Measurements from ENCODE around the gene SDR42E1. TPM values are rescaled to one million over a fixed set of nuclear protein-coding genes. Genes with fewer than 3 reads are reported as not detected.

The SDR42E1 gene
- total RNA-seq, 1 donor from 2014 or later, result 0.37 TPM

DNA sequence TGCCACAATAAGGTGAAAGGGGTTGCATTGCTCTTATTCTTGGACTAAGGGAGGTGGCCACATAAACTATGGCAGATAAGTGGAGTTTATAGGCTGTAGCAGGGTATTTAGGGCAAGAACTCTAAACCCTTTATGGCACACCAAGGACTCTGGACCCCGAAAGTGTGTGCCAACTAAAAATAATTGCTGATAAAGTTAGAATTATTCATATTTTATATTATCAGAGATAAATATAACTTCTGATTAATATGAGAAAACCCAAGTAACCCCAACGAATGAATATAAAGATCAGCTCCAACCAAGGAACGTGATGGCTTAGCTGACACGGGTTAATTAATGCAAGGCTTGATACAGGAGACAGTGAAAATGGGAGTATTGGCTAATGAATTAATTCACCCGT is 8.8 kb upstream of the SDR42E1 start:
- peaks cover 17% of the 10 kb centered on the region for H3K9me3 Mint-ChIP-seq
- Histone ChIP-seq H3K79me2 (ENCODE audit: low read depth) (no peaks in the 10 kb centered on the region), H3K27me3 (no peaks in the 10 kb centered on the region), H4K20me1 (ENCODE audit: low read depth) (no peaks in the 10 kb centered on the region), H3K9ac (no peak overlapping the region), H3F3A (ENCODE audit: low read depth) (no peaks in the 10 kb centered on the region), H3K27ac (no peak overlapping the region), H3K4me1 (no peaks in the 10 kb centered on the region), H3K4me2 (no peak overlapping the region), H3K4me3 (no peak overlapping the region), H3K36me3 (no peaks in the 10 kb centered on the region), H2AFZ (replicated peaks) (no peak overlapping the region), H3K9me3 (ENCODE audit: low read depth) (no peaks in the 10 kb centered on the region)
- H3K27ac Mint-ChIP-seq, result no peak overlapping the region
- peaks cover 2% of the 10 kb centered on the region for H3K27me3 Mint-ChIP-seq (ENCODE audit: insufficient read depth, low read depth)
- H3K4me1 Mint-ChIP-seq, result no peaks in the 10 kb centered on the region
- no peak for DNase-seq (ENCODE audit: low spot score)
- no peak for TF ChIP-seq EZH2phosphoT487 (IDR thresholded peaks at IDR 0.05)
- TF ChIP-seq, protein P1, sequence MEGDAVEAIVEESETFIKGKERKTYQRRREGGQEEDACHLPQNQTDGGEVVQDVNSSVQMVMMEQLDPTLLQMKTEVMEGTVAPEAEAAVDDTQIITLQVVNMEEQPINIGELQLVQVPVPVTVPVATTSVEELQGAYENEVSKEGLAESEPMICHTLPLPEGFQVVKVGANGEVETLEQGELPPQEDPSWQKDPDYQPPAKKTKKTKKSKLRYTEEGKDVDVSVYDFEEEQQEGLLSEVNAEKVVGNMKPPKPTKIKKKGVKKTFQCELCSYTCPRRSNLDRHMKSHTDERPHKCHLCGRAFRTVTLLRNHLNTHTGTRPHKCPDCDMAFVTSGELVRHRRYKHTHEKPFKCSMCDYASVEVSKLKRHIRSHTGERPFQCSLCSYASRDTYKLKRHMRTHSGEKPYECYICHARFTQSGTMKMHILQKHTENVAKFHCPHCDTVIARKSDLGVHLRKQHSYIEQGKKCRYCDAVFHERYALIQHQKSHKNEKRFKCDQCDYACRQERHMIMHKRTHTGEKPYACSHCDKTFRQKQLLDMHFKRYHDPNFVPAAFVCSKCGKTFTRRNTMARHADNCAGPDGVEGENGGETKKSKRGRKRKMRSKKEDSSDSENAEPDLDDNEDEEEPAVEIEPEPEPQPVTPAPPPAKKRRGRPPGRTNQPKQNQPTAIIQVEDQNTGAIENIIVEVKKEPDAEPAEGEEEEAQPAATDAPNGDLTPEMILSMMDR (IDR thresholded peaks at IDR 0.05), result no peak
- H3K36me3 Mint-ChIP-seq, result no peaks in the 10 kb centered on the region
- H3K4me3 Mint-ChIP-seq, result no peak overlapping the region

DNA sequence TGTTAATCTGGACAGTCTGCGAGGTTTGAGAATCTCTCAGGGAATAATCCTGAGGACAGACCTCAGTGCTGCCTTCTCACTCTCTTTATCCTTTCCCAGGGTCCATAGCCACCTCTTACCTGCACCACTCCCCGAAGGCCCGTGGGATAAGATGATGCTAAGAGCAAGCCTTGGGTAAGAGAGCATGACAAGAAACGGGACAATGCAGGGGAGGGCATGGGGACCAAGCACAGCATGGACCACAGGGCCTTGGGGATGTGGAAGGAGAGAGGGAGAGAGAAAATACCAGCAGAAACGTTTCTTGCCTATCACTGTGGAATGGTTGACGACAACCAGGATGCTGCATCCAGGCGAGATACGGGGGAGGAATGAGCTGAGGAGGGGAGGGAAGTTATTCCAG is 8.3 kb upstream of the SDR42E1 start:
- H3K79me2 ChIP-seq (ENCODE audit: low read depth), result no peaks in the 10 kb centered on the region
- H3K4me3 ChIP-seq, result no peak overlapping the region
- no peaks in the 10 kb centered on the region for H3K36me3 ChIP-seq
- H3K36me3 Mint-ChIP-seq, result no peaks in the 10 kb centered on the region
- peaks cover 2% of the 10 kb centered on the region for H3K27me3 Mint-ChIP-seq (ENCODE audit: insufficient read depth, low read depth)
- no peak overlapping the region for H3K4me2 ChIP-seq
- peaks cover 19% of the 10 kb centered on the region for H3K9me3 Mint-ChIP-seq
- no peak overlapping the region for H2AFZ ChIP-seq (replicated peaks)
- H4K20me1 ChIP-seq (ENCODE audit: low read depth), result no peaks in the 10 kb centered on the region
- H3K4me1 Mint-ChIP-seq, result no peaks in the 10 kb centered on the region
- no peaks in the 10 kb centered on the region for H3F3A ChIP-seq (ENCODE audit: low read depth)
- no peak overlapping the region for H3K4me3 Mint-ChIP-seq
- H3K27ac Mint-ChIP-seq, result no peak overlapping the region
- no peaks in the 10 kb centered on the region for H3K27me3 ChIP-seq
- H3K9me3 ChIP-seq (ENCODE audit: low read depth), result no peaks in the 10 kb centered on the region
- H3K27ac ChIP-seq, result no peak overlapping the region
- DNase-seq (ENCODE audit: low spot score), result no peak
- no peaks in the 10 kb centered on the region for H3K4me1 ChIP-seq
- TF ChIP-seq, protein P1 (IDR thresholded peaks at IDR 0.05), result no peak
- no peak for TF ChIP-seq EZH2phosphoT487 (IDR thresholded peaks at IDR 0.05)
- no peak for TF ChIP-seq EZH2 (IDR thresholded peaks at IDR 0.05)
- no peak overlapping the region for H3K9ac ChIP-seq

DNA sequence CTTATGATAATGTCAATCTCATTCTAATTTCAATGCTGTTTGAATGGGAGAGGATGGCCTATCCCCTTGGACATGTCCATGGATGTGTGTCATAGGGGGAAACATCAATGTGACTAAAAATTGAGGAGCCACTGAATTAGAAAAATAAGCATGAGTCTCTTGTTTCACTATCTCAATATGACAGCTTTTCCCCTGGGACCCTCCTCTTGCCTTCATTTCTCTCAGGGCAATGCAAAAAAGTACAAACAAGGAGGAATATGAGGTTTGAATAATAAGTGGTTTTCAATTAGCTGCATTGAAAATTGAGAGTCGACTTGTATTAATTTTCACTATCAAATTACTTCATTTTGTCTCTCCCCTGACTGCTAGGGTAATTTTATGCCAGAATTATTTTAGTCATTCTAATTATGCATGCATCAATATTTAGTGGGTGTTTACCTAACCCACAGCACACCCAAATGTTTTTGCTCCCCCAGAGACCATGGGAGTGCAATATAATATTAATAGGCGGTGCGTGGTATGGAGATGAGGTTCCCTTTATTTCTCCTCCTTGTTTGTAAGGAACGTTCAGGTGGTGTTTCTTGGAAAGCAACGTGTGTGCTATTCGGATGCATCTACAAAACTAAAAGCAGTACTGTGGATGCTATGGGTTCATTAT is 6.8 kb upstream of the SDR42E1 start:
- Histone ChIP-seq H3K27ac (no peak overlapping the region), H3K4me2 (no peak overlapping the region), H3K27me3 (no peaks in the 10 kb centered on the region), H3K9ac (no peak overlapping the region), H3K79me2 (ENCODE audit: low read depth) (no peaks in the 10 kb centered on the region), H2AFZ (replicated peaks) (no peak overlapping the region), H4K20me1 (ENCODE audit: low read depth) (no peaks in the 10 kb centered on the region), H3K9me3 (ENCODE audit: low read depth) (no peaks in the 10 kb centered on the region), H3K4me1 (no peaks in the 10 kb centered on the region), H3F3A (ENCODE audit: low read depth) (no peaks in the 10 kb centered on the region), H3K36me3 (no peaks in the 10 kb centered on the region), H3K4me3 (no peak overlapping the region)
- DNase-seq (ENCODE audit: low spot score), result no peak
- Mint-ChIP-seq H3K4me3 (no peak overlapping the region), H3K9me3 (peaks cover 10% of the 10 kb centered on the region), H3K4me1 (no peaks in the 10 kb centered on the region), H3K27me3 (ENCODE audit: insufficient read depth, low read depth) (peaks cover 2% of the 10 kb centered on the region), H3K27ac (no peak overlapping the region), H3K36me3 (no peaks in the 10 kb centered on the region)
- TF ChIP-seq EZH2phosphoT487 (IDR thresholded peaks at IDR 0.05) (no peak), EZH2 (IDR thresholded peaks at IDR 0.05) (no peak)
- TF ChIP-seq, protein P1 (IDR thresholded peaks at IDR 0.05), result no peak
